ENCODE measurements around the gene NFKBIE.

Gene NFKBIE

GRCh38 chr6:44289726-44290260 is 24.4 kb upstream of the NFKBIE start:
- H3K9me3 ChIP-seq (ENCODE audit: low read depth, low read length) = no peaks in the 10 kb centered on the region
- TF ChIP-seq EZH2 (IDR thresholded peaks at IDR 0.05) (no peak), POLR2AphosphoS5 (IDR thresholded peaks at IDR 0.05; ENCODE audit: borderline replicate concordance, low read depth, low read length) (no peak), FOXP2 (optimal IDR thresholded peaks at IDR 0.05; ENCODE audit: control extremely low read depth, extremely low read length, insufficient read depth) (no peak)
- H3K4me3 ChIP-seq = no peak overlapping the region
- no peak for DNase-seq (ENCODE audit: low read depth, low spot score)
- no peak overlapping the region for H3K27ac ChIP-seq
- H3K9ac ChIP-seq (ENCODE audit: insufficient read length) = no peak overlapping the region
- no peaks in the 10 kb centered on the region for H3K36me3 ChIP-seq (ENCODE audit: insufficient read depth, low read length)

GRCh38 chr6:44286747-44287146 is 21.4 kb upstream of the NFKBIE start:
- TF ChIP-seq FOXP2 (optimal IDR thresholded peaks at IDR 0.05; ENCODE audit: control extremely low read depth, extremely low read length, insufficient read depth) = no peak
- no peak for TF ChIP-seq POLR2AphosphoS5 (IDR thresholded peaks at IDR 0.05; ENCODE audit: borderline replicate concordance, low read depth, low read length)
- no peak for TF ChIP-seq EZH2 (IDR thresholded peaks at IDR 0.05)
- DNase-seq (ENCODE audit: low read depth, low spot score) = no peak
- H3K9me3 ChIP-seq (ENCODE audit: low read depth, low read length) = no peaks in the 10 kb centered on the region
- H3K27ac ChIP-seq = no peak overlapping the region
- no peak overlapping the region for H3K9ac ChIP-seq (ENCODE audit: insufficient read length)
- H3K4me3 ChIP-seq = no peak overlapping the region
- no peaks in the 10 kb centered on the region for H3K36me3 ChIP-seq (ENCODE audit: insufficient read depth, low read length)

- DNase-seq (ENCODE audit: low read depth, low spot score) = no peak
- no peaks in the 10 kb centered on the region for H3K9me3 ChIP-seq (ENCODE audit: low read depth, low read length)
- no peak overlapping the region for H3K9ac ChIP-seq (ENCODE audit: insufficient read length)
- H3K4me3 ChIP-seq = no peak overlapping the region
- TF ChIP-seq FOXP2 (optimal IDR thresholded peaks at IDR 0.05; ENCODE audit: control extremely low read depth, extremely low read length, insufficient read depth) (no peak), POLR2AphosphoS5 (IDR thresholded peaks at IDR 0.05; ENCODE audit: borderline replicate concordance, low read depth, low read length) (no peak), EZH2 (IDR thresholded peaks at IDR 0.05) (no peak)
- no peaks in the 10 kb centered on the region for H3K36me3 ChIP-seq (ENCODE audit: insufficient read depth, low read length)
- no peak overlapping the region for H3K27ac ChIP-seq
These were observed 20.9 kb upstream of the NFKBIE start for GRCh38 chr6:44286285-44286565.

GRCh38 chr6:44285552-44286284 is 20.4 kb upstream of the NFKBIE start:
- no peaks in the 10 kb centered on the region for H3K36me3 ChIP-seq (ENCODE audit: insufficient read depth, low read length)
- no peak overlapping the region for H3K4me3 ChIP-seq
- TF ChIP-seq POLR2AphosphoS5 (IDR thresholded peaks at IDR 0.05; ENCODE audit: borderline replicate concordance, low read depth, low read length) = no peak
- TF ChIP-seq FOXP2 (optimal IDR thresholded peaks at IDR 0.05; ENCODE audit: control extremely low read depth, extremely low read length, insufficient read depth) = no peak
- TF ChIP-seq EZH2 (IDR thresholded peaks at IDR 0.05) = no peak
- no peaks in the 10 kb centered on the region for H3K9me3 ChIP-seq (ENCODE audit: low read depth, low read length)
- no peak for DNase-seq (ENCODE audit: low read depth, low spot score)
- no peak overlapping the region for H3K9ac ChIP-seq (ENCODE audit: insufficient read length)
- H3K27ac ChIP-seq = no peak overlapping the region

- Histone ChIP-seq H3K4me3 (no peak overlapping the region), H3K9ac (ENCODE audit: insufficient read length) (no peak overlapping the region), H3K9me3 (ENCODE audit: low read depth, low read length) (no peaks in the 10 kb centered on the region), H3K27ac (no peak overlapping the region), H3K36me3 (ENCODE audit: insufficient read depth, low read length) (no peaks in the 10 kb centered on the region)
- TF ChIP-seq EZH2 (IDR thresholded peaks at IDR 0.05) = no peak
- no peak for TF ChIP-seq FOXP2 (optimal IDR thresholded peaks at IDR 0.05; ENCODE audit: control extremely low read depth, extremely low read length, insufficient read depth)
- no peak for TF ChIP-seq POLR2AphosphoS5 (IDR thresholded peaks at IDR 0.05; ENCODE audit: borderline replicate concordance, low read depth, low read length)
- no peak for DNase-seq (ENCODE audit: low read depth, low spot score)
These were observed 19.5 kb upstream of the NFKBIE start for GRCh38 chr6:44284867-44285266.

GRCh38 chr6:44284121-44284520 is 18.8 kb upstream of the NFKBIE start:
- Histone ChIP-seq H3K36me3 (ENCODE audit: insufficient read depth, low read length) (no peaks in the 10 kb centered on the region), H3K9ac (ENCODE audit: insufficient read length) (no peak overlapping the region), H3K4me3 (no peak overlapping the region), H3K27ac (no peak overlapping the region), H3K9me3 (ENCODE audit: low read depth, low read length) (no peaks in the 10 kb centered on the region)
- DNase-seq (ENCODE audit: low read depth, low spot score) = no peak
- TF ChIP-seq FOXP2 (optimal IDR thresholded peaks at IDR 0.05; ENCODE audit: control extremely low read depth, extremely low read length, insufficient read depth) (no peak), EZH2 (IDR thresholded peaks at IDR 0.05) (no peak), POLR2AphosphoS5 (IDR thresholded peaks at IDR 0.05; ENCODE audit: borderline replicate concordance, low read depth, low read length) (no peak)

- no peak for DNase-seq (ENCODE audit: low read depth, low spot score)
- no peak overlapping the region for H3K27ac ChIP-seq
- TF ChIP-seq POLR2AphosphoS5 (IDR thresholded peaks at IDR 0.05; ENCODE audit: borderline replicate concordance, low read depth, low read length) (no peak), FOXP2 (optimal IDR thresholded peaks at IDR 0.05; ENCODE audit: control extremely low read depth, extremely low read length, insufficient read depth) (no peak), EZH2 (IDR thresholded peaks at IDR 0.05) (no peak)
These were observed 13.7 kb upstream of the NFKBIE start for GRCh38 chr6:44278774-44279697.

GRCh38 chr6:44278315-44278714 is 13.0 kb upstream of the NFKBIE start:
- H3K36me3 ChIP-seq (ENCODE audit: insufficient read depth, low read length) = no peaks in the 10 kb centered on the region
- no peak for DNase-seq (ENCODE audit: low read depth, low spot score)
- no peaks in the 10 kb centered on the region for H3K9me3 ChIP-seq (ENCODE audit: low read depth, low read length)
- H3K27ac ChIP-seq = no peak overlapping the region
- TF ChIP-seq POLR2AphosphoS5 (IDR thresholded peaks at IDR 0.05; ENCODE audit: borderline replicate concordance, low read depth, low read length) (no peak), FOXP2 (optimal IDR thresholded peaks at IDR 0.05; ENCODE audit: control extremely low read depth, extremely low read length, insufficient read depth) (no peak), EZH2 (IDR thresholded peaks at IDR 0.05) (no peak)
- H3K4me3 ChIP-seq = no peak overlapping the region
- no peak overlapping the region for H3K9ac ChIP-seq (ENCODE audit: insufficient read length)

More at GRCh38 chr6:44278774-44279697, 13.7 kb upstream of the NFKBIE start:
- no peaks in the 10 kb centered on the region for H3K36me3 ChIP-seq (ENCODE audit: insufficient read depth, low read length)
- no peaks in the 10 kb centered on the region for H3K9me3 ChIP-seq (ENCODE audit: low read depth, low read length)
- no peak overlapping the region for H3K9ac ChIP-seq (ENCODE audit: insufficient read length)
- no peak overlapping the region for H3K4me3 ChIP-seq

Measured in SK-N-MC (cell line).